Measurements from ENCODE around the gene TRIM72. TPM values are rescaled to one million over a fixed set of nuclear protein-coding genes. Genes with fewer than 3 reads are reported as not detected.

TRIM72 gene
- total and polyA plus RNA-seq, 9 of the 15 experiments (the other 6 are each of a cell fraction or from before 2014, with no cell fraction given): under 0.01 TPM; not detected in 8

- TF ChIP-seq ADNP (tag; IDR thresholded peaks at IDR 0.05): peak; percentile 78
- TF ChIP-seq ILK (tag; IDR thresholded peaks at IDR 0.05; ENCODE audit: borderline replicate concordance, low read depth): no peak
- TF ChIP-seq HDAC2 (IDR thresholded peaks at IDR 0.05): peak; percentile 64; the same call in 1 of the 2 replicates
These were observed 37.5 kb downstream of the TRIM72 start (continued) for GRCh38 chr16:31251435-31251834.

GRCh38 chr16:31253642-31254045 is 39.7 kb downstream of the TRIM72 start:
- CTCF ChIA-PET (ENCODE audit: low intra/inter-chr PET ratio): no interaction called here
- WGBS (ENCODE audit: insufficient coverage, low coverage, missing lambda C conversion rate): 0% methylated on average over 5 of the region's 5 CpGs
- H3K36me3 ChIP-seq (ENCODE audit: control insufficient read depth, insufficient read depth, low read length): no peaks in the 10 kb centered on the region
- no peaks in the 10 kb centered on the region for H3K79me2 ChIP-seq (ENCODE audit: control insufficient read depth, insufficient read depth, low read length)
- in situ Hi-C loops (cut with MboI) (no loop called here), intact Hi-C loops (cut with micrococcal nuclease) (loop anchor here (2.0 kb wide), 1 partner anchor 53 kb away; no protein-coding TSS in a partner anchor)
- no peak overlapping the region for H3K4me3 ChIP-seq
- H2AFZ ChIP-seq (ENCODE audit: low read depth, low read length): peak overlapping the region; percentile 41; the same call in 1 of the 2 replicates
- FAIRE-seq: peak; percentile 99
- ATAC-seq: peak; percentile 98
- peak overlapping the region; percentile 52 for H3K27ac ChIP-seq (ENCODE audit: extremely low read depth, low read depth, low read length)
- H3K27me3 ChIP-seq (ENCODE audit: control insufficient read depth in 2 of 2, insufficient read depth in 2 of 2, low read length in 2 of 2): no peaks in the 10 kb centered on the region
- H3K4me2 ChIP-seq (ENCODE audit: insufficient read depth, low read length): peak overlapping the region; percentile 59
- peak overlapping the region in 1 of 2 experiments; percentile 24; a peak in 2 of 4 replicates for H3K9ac ChIP-seq (ENCODE audit: insufficient read depth in 1 of 2, low read depth in 2 of 2, low read length in 2 of 2)
- H4K20me1 ChIP-seq (replicated peaks; ENCODE audit: control insufficient read depth, insufficient read depth, low read length): no peaks in the 10 kb centered on the region
- POLR2A ChIA-PET: interaction anchor here (0.6 to 2.1 kb wide), 7 partner anchors 9 to 64 kb away, joined by 3 to 9 read pairs (median 3); no protein-coding TSS in a partner anchor
- peak; percentile 74 to 95 (median 84) for DNase-seq (ENCODE audit: extremely low read depth in 1 of 4, low spot score in 3 of 4)
- no peaks in the 10 kb centered on the region for H3K9me3 ChIP-seq (replicated peaks; ENCODE audit: control insufficient read depth, insufficient read depth, low read depth, low read length)
- peaks cover 23 to 29% of the 10 kb centered on the region in 2 experiments for H3K4me1 ChIP-seq (replicated peaks in 1 of 2; ENCODE audit: control insufficient read depth in 2 of 2, insufficient read depth in 2 of 2, low read length in 2 of 2)
- BruUV-seq (replicated peaks): no TSS peak
- H3K9me1 ChIP-seq (ENCODE audit: control insufficient read depth, insufficient read depth, low read length): no peaks in the 10 kb centered on the region
- TF ChIP-seq FOSL1 (tag; conservative IDR thresholded peaks at IDR 0.05) (peak; percentile 87), CHD7 (IDR thresholded peaks at IDR 0.05; ENCODE audit: low read depth, low read length) (no peak), HDAC6 (IDR thresholded peaks at IDR 0.05; ENCODE audit: low read depth, low read length) (no peak), CBX3 (IDR thresholded peaks at IDR 0.05; ENCODE audit: borderline replicate concordance in 1 of 2, low read length in 2 of 2) (peak in 1 of 2 experiments; percentile 58; a peak in 1 of 3 replicates), CREB1 (IDR thresholded peaks at IDR 0.05) (peak; percentile 20; the same call in 1 of the 2 replicates), CREB1 (CRISPR knock-in tag; IDR thresholded peaks at IDR 0.05) (no peak), MBD2 (IDR thresholded peaks at IDR 0.05; ENCODE audit: borderline replicate concordance, low read depth) (no peak), FOXA1 (IDR thresholded peaks at IDR 0.05; ENCODE audit: borderline replicate concordance) (no peak)

Measured in K562 (cell line).